Umbilical cord (tissue), 2 donors: ENCODE measurements around the gene ZNF648. TPM values are rescaled to one million over a fixed set of nuclear protein-coding genes. Genes with fewer than 3 reads are reported as not detected.
"Not testable (repeated sequence)": the region's sequence is repeated elsewhere in the genome, so short reads cannot be mapped to it uniquely, and the experiment has no call there.

Source experiments
- DNase-seq: peaks from one replicate; pipeline ENCODE4 v3.0.0-alpha.2; 2015; ENCODE audit warnings: low spot score
- total RNA-seq: library from RNA; depleted of rRNA; stranded (reverse); fragments of >200 nt; gene quantifications from one replicate; pipeline ENCODE4 v1.2.3, GENCODE V29; 2014; ENCODE audit warnings: low replicate concordance; ENCODE audit not compliant: insufficient read depth

ZNF648 gene, protein sequence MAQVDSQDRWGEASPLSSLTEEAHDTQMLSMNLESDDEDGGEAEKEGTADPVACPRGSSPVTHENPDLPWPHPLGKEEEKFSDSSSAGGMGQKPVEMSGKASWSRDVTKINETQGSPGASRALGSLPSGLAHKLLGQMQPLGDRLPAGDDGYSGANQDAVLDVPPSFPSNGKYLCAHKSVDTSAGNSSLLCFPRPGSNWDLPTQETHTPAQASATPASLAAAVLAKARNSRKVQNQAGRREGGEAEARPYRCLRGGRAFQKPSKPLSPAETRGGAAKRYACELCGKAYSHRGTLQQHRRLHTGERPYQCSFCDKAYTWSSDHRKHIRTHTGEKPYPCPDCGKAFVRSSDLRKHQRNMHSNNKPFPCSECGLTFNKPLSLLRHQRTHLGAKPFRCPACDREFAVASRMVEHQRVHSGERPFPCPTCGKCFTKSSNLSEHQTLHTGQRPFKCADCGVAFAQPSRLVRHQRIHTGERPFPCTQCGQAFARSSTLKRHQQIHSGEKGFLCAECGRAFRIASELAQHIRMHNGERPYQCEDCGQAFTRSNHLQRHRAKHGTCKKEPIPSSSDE
- not detected for total RNA-seq

DNA sequence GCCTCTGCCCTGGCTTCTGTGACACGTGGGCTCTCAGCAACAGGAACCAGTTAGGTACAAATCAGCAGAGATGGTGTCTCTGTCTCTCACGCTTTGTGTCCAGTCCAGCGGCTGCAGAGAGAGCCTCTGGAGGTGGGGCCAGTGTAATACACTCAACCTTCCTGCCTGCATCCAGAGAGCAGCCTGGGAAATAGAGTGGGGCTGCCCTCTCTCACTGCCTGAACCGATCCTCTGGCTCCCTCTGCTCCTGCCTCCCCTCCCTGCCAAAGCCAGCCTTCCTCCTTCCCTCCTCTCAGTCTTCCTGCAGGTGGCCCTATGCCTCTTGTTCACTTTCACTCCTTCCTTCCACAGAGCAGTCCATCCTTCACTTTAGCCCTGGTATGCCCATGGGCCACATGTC, at the start of gene ZNF648:
TSS of gene ZNF648 (minus strand) at position 119 of the 400 bp plus-strand sequence. CDS start 3,702 bp downstream, outside the sequence.
- no peak for DNase-seq

DNA sequence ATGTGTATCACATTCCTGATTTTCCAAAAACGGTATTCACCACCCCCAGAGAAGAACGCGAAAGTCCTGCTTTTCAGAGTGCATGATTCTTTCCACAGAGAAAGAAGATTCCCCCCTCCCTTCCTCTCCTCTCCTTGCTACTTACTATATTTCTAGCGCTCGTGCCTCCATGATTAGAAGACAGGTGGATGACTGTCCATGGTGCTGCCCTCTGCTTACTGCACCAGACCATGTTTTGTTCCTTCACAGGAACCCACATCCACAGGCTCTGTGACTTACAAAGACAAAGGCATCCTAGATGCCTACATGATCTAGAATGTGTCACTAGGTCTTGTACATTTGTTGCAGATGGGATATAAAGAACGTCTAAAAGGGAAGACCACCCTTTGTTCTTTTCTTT, 49.1 kb upstream of the ZNF648 start:
- no peak for DNase-seq

DNA sequence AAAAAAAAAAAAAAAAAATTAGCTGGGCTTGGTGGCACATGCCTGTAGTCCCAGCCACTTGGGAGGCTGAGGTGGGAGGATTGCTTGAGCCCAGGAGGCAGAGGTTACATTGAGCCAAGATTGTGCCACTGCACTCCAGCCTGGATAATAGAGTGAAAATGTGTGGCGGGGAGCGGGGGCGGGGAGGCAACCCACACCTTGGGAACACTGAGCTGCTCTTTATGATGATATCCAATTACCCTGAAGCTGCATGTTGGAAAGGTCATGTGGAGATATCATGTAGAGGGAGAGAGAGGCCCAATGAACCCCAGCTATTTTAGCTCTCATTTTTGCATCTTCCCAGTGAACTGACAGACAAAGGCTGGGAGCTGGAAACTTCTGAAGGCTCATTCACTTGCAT, 48.3 kb upstream of the ZNF648 start:
- DNase-seq = no peak

DNA sequence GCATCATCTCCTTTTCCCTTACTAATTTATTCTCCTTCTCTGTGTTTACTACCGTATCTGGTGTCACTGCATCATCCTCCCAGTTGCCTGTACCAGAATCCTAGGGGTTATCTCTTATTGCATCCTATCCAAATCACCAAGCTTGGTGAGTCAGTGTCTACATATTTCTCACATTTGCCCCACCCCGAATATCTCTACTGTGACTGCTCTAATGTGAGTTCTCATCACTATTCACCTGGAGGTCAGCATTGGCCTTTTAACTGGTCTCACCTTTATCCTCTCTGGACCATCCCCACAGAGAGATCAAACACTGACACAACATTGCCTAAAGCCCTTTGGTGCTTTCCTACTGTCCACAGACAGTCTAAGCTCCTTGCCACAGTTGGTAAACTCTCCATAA, 45.7 kb upstream of the ZNF648 start:
- no peak for DNase-seq

DNA sequence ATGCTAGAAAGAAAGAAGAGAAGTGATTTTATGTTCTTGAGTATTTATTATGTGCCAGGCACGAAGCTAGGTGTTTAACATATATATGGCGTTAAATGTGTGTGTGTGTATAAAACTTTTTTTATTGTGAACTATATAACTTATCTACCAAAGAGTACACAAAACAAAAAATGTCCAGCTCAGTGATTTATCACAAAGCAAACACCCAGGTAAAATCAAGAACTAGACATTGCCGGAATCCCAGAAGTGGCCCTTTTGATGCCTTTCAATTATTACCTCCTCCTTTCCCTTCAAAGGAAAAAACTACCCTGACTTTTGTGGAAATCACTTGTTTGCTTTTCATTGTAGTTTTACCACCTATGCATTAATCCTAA, 40.5 kb upstream of the ZNF648 start:
- DNase-seq = no peak

DNA sequence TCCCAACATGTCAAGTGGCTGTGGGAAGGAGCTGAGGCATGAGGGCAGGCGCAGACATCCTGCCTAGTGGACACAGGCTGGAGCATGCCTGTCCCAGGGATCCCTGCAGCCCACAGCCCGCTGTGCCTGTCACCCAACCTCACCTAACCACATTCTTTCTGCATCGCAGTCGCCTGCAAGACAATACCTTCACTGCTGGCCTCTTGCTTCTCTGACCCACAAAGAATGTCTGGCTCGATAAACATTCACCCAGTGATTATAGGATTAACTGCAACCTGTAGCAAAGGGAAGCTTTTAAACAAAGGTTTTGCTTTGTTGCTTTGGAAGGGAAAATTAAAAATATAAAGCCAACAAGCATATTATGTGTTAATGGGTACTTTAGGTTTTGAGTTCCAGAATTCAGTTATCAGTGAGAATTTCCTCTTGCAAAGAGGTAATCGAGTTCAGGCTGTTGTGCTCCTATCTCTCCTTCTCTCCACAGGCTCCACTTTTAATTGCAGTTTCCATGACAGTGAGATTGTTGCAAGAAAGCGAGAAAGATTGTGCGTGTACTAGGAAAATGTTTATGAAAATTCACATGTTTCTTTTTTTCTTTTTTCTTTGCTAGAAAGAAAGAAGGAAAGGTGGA, 40.0 kb upstream of the ZNF648 start:
- DNase-seq = peak; percentile 43

DNA sequence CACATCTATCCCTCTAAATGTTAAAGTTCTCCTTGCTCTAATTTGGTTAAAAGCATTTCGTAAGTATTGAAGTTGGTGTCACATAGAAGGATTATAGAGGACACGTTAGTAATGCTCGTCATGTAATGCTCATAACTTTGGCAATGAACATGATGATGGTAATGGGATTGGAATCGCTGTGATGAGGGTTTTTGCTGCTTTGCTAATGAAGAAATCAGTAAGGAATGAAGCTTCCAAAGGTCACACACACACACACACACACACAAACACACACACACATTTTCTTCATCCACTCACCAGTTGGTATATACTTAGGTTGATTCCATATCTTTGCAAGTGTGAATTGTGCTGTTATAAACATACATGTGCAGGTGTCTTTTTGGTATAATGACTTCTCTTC, 36.8 kb upstream of the ZNF648 start:
- no peak for DNase-seq

DNA sequence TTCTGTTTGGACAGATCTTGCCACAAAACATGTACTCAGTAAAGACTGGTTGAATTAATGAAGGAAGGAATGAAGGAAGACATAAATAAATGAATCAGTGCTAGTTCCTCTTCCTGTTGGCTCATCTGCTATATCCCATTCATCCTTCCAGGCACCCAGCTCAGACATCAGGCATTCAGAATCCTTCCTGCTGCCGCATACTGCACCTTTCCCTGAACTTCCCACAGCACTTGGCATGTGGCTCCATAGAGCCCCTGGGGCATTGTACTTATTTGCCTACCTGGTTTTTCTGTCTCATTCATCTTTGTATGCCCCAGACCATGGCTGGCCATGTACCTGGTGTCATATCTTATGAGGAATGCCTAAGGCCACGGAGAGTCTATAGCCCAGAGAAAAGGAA, 34.4 kb upstream of the ZNF648 start:
- DNase-seq = no peak

DNA sequence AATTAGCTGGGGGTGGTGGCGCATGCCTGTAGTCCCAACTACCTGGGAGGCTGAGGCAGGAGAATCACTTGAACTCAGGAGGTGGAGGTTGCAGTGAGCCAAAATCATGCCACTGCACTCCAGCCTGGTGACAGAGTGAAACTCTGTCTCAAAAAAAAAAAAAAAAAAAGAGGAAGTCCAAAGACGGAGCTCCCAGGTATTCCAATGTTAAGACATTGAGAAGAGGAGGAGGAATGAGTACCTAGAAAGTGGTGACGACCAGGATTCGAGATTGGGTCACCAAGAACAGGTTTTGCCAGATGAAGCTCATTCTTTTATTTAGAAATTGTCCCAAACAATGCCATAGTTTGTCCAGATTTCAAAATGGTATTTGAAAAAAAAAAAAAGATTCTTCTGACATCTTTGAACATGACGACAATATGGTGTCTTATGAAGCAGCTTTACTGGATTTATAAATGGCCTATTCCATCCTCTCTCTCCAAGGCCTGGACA, 33.0 kb upstream of the ZNF648 start:
- DNase-seq = not testable (repeated sequence)

DNA sequence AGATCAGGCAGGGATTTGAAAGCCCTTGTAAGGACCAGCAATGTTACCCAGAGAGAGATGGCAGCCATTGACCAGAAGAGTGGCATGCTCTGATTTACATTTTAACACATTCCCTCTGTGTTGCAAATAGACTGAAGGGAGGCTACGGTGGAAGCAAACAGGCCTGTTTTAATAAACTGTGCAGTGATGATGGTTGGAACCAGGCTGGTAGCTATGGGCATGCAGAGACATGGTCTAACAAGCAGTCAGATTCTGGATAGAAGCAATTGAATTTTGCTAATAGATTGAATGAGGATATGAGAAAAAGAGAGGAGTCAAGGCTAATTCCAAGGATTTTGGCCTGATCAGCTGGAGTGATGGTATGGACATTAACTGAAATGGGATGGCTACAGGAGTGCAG, 32.3 kb upstream of the ZNF648 start:
- DNase-seq = no peak

DNA sequence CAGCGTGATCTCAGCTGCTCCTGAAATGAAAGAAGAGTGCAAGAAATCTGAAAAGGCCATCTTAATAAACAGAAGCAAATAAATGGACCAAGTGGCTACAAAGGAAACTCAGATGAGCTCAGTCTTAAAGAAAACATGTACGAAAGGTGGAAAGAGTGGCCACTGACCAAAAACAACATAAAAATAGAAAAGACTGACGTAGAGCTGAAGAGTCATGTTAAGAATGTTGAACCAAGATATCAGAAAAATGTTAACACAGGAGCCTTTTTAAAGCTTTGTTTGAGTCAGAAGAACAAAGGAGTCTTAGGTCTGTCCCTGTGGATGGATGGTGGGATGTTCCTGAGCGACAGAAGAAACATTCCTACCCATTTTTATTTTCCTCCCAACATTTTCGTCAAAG, 30.8 kb upstream of the ZNF648 start:
- no peak for DNase-seq

DNA sequence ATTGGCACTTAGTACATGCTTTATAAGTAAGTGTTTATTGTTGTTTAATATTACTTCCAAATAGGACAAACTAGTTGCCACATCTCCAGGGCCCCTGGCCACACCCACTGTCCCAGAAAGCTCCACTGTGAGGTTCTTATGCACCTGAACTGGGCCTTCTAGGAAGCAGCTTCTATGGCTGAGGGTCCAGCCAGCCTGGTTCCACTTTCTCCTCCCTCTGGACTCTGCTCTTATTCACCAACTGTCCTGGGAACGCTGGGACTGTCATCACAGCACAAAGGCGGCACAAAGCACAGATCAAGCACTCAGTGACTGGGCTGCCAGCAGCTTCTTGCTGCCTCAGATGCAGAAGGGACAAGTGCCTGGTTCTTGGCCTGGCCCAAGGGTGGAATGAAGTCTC, 29.6 kb upstream of the ZNF648 start:
- no peak for DNase-seq

DNA sequence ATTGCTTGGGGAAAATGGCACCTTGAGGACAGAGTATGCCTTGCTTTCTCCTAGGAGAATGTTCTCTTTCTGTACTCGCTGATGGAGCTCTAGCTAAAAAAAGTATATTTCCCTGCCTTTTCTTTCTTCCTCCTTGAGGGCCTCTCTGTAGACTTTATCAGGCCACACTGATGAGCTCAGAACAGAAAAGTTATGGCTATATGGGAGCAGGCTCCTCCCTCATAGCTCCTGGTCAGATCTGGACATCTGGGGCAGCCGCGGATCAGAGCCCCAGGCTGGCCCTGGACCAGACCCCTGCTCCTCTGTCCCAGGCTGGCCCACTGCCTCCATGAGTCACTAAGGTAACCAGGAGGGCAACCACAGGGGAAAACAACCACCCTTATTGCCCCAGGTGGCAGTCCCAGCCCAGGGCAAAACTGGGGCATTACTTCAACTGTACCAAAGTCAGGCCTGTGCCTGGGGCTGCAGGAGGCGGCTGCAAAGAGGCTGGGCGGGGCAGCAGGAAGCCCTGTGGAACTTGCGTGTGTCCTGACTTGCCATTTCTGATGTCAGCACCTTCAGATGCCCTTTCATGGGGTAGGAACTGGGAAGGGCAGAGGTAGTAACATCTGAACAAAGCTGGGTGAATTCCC, 26.3 kb upstream of the ZNF648 start:
- DNase-seq = peak; percentile 53

DNA sequence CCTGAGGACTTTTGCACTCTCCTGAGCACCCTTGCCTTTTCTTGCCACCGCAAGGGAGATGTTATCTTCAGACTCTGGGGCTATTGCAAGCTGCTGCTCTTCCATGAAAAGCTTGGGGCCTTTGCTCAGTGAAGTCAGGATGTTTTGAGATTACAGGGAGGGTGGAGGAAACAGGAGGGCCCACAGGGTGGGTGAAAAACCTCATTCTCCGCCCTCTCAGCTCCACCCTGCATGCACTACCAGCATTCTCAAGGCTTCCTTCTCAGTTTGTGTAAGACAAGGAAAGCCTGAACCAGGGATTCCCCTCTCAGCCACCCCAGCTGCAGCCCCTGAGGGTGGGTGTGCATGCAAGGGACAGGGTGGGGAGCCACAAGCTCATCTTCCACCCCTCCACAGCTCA, 25.8 kb upstream of the ZNF648 start:
- peak; percentile 63 for DNase-seq

DNA sequence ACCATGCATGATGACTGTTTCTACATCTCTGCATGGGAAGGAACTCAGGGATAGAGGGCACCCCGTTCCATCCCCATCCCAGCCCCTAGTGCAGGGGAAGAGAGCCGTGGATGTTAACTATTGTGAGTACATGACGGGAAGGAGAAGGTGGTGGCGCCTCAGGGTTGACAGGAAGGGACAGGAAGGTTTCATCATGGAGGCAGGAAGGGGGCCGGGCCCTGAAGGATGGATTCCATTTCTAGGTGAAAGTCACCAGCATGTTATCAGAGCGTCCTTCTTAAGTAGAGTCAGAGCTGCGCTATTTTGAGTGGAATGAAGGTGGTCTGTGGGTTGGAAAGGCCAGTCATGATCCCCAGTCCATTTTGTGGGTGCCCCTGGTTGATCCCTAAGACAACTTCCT, 25.1 kb upstream of the ZNF648 start:
- no peak for DNase-seq

DNA sequence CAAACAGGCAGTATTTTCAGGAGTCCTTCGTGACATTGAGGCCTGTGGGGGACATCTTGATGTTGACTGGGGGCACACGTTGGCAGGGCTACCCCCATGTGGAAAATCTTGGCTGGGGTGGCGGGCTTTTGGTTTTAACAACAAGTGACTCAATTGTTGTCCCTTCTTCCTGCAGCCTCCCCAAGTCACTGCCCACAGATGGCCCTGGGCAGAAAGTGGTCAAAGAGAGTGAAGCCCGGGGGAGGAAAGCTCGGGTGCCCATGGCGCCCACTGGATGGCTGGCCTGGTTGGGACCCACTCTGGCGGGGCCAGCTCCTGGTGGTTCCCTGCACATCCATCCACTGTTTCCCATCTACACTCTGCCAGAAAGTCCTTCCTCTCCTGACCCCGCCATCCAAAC, 24.6 kb upstream of the ZNF648 start:
- no peak for DNase-seq

DNA sequence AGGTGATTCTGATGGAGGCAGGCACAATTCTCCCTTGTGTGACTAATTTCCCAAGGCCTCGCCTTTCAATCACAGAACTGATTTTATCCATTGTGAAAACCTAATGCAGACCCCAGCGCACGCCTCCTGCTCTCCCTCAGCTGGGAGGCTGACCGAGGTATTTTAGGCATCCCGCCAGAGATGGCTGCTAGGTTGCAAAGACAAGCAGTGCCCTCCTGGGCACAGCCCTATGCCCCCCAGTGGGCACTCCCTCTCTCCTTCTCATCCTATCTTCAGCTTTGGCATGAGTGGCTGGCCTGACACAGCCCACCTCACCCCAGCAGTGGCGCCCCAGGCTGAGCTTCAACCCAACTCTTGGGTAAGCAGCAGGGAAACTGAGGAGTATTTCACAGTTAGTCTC, 24.2 kb upstream of the ZNF648 start:
- no peak for DNase-seq

DNA sequence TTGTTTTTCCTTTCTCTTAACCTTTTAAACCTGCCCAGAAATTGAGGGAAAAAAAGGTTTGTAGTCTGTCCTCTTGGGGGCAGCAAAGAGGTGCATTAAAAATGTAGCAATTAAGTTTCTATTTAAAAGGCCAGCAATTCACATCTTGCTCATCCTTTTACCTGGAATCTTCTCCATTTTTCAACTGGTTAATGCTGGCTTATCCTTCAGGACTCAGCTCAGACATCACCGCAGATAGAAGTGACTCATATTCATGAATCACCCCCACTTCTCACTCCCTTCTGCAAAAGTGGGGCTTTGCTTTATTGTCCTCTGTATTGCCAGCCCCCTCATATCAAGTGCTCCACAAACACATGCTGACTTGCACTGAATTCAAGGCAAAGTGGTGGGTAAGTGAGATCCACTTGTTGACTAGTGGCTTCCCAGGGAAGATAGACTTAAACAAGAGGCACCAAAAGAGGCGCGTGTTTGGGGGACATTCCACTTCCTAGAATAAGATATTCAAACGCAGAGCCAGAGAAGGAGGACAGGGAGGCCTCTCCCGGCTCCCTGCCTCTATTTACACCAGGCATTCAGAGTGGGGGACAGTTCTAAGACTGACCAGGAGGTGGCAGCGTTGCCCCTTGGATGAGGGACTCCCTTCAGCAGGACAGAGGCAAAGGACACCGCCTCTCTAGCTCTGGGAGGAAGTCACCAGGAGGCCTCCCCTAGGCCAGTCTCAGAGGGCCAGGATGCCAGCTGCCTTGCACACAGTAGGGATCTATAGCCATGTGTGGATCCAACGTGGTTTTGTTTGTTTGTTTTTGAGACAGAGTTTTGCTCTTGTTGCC, 23.2 kb upstream of the ZNF648 start:
- peak; percentile 82 for DNase-seq

DNA sequence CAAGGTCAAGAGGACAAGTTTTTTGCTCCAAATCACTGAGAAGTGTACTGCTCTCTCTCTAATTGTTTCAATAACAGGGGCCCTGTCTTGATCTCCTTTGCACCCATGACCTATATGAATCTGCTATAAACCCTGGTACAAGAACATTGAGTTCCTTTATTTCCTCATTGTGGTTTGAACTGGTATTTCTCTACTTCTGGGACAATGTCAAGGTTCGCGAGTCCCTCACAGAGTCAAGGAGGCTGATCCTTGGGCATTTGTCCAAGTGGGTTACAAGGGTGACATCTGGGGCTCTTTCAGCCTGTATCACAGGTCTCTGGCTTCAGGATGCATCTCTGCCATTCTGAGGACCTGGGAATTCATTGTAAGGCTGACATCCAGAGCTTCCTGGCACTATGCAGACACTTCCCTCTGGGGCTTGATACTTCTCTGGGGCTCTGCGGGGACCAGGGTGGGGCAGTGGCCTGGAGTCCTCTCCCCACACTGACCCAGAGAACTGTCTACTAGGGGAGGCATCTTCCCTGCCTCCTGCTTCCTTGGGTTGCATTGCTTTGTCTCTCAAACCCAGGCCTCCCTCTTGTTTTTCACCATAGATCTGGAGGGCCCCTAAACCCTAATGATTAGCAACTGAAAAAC, 22.5 kb upstream of the ZNF648 start:
- DNase-seq = no peak

DNA sequence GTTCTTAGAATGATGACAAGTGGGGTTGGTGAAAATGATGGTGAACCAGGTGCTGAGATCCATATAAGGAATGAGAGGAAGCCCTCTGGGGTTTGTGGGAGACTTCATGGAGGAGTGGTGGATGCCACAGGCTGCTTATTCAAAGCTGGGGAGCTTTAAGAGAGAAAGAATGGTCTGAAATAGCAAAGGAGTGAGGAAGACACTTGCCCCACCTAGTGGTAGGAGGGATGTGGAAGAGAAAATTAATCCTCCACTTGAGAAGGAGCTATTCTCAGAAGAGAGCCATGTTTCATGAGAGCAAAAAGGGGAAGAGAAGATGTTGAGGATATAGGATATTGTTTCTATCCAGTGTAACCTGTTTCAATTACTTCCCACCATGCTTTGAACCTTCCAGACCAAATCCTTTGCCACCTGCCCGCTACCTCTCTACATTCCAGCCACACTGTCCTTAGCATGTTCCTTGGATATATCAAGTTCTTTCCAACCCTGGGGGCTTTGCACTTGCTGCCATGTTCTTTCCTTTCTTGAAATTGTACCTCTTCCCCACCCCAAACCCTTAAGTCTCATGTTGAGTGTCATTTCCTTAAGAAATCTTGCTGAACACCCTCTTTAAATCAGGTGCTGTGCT, 19.6 kb upstream of the ZNF648 start:
- DNase-seq = peak; percentile 25
